Lower leg skin (tissue), 4 donors: ENCODE measurements around the gene ADGRF3. TPM values are rescaled to one million over a fixed set of nuclear protein-coding genes. Genes with fewer than 3 reads are reported as not detected.
A peak's percentile ranks its signal among the peaks of the same experiment; 100 is the strongest.

ENCODE experiments used
- DNase-seq, 2 donors: peaks; one replicate each; pipeline ENCODE4 v3.0.0-alpha.2; 2019; ENCODE audit warnings: low spot score in 2 of 2
- H3K4me3 ChIP-seq: fragments of 200-600 bp; sonication (generic); 2 replicates; pipeline ENCODE4 v1.5.1; 2017; ENCODE audit warnings: mild to moderate bottlenecking, low read depth; ENCODE audit not compliant: poor library complexity, severe bottlenecking
- POLR2A ChIP-seq, 2 donors: fragments of 450-650 bp; IDR thresholded peaks; one replicate each; pipeline ENCODE4 v1.6.1; 2016 to 2017; ENCODE audit warnings: antibody characterized with exemption in 2 of 2, mild to moderate bottlenecking in 1 of 2, moderate library complexity in 1 of 2
- WGBS, 2 donors: methylation state at CpG; one replicate each; pipeline ENCODE4 v1.1.5; 2018; 5-methylcytosine and 5-hydroxymethylcytosine counted together
- intact Hi-C: fragments of 100-400 bp; cut with DNase I; formaldehyde crosslinking; loops from one replicate; pipeline ENCODE4 v1.15.0; 2023; ENCODE audit warnings: low total_unique reads
- total RNA-seq, 4 donors: library from RNA; depleted of rRNA; stranded (reverse); fragments of >200 nt; gene quantifications; one replicate each; pipeline ENCODE4 v1.1.0, GENCODE V29; 2016
- TF ChIP-seq, protein P1 (sequence below), 3 donors: fragments of 450-650 bp; IDR thresholded peaks; one replicate each; pipeline ENCODE4 v1.5.1; 2016; ENCODE audit warnings: antibody characterized with exemption in 3 of 3, mild to moderate bottlenecking in 3 of 3, moderate library complexity in 2 of 3

The ADGRF3 gene
- total RNA-seq, 4 donors from 2014 or later: 0.05 to 0.25 (median 0.06) TPM; not detected in 1

DNA sequence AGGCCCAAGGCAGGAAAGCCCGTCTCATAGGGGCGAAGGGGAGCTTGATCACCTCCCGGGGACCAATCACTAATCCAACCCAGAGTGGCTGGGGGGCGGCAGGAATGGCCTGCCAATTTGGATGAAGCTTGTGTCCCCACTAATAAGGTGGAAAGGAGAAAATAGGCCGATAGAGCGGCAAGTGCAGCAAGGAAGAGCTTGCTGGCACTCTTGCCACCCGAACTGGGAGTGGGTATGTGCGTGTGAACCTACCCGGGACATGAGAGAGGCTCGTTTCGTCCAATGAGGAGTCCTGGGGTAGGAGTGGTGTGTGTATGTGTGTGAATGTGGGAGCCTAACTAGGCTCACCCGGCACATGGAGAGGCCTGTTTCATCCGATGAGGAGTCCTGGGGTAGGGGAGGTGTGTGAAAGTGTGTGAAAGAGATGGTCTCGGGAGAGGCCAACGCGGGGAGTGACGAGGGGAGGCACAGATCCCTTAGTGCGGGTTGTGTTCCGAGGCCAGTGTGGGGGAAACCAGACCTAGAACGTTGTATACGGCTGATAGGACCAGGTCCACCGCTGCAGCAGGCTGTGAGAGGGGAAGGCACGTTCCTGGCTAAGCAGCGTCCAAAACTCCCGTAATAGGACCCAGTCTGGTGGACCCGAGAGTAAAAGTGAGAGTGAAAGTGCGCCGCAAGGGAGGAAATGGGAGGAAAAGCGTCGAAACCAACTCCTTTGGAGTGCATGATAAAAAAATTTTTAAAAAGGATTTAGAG lies 47.8 kb downstream of the ADGRF3 start:
- peak; percentile 47 to 88 for DNase-seq
- TF ChIP-seq, protein P1, sequence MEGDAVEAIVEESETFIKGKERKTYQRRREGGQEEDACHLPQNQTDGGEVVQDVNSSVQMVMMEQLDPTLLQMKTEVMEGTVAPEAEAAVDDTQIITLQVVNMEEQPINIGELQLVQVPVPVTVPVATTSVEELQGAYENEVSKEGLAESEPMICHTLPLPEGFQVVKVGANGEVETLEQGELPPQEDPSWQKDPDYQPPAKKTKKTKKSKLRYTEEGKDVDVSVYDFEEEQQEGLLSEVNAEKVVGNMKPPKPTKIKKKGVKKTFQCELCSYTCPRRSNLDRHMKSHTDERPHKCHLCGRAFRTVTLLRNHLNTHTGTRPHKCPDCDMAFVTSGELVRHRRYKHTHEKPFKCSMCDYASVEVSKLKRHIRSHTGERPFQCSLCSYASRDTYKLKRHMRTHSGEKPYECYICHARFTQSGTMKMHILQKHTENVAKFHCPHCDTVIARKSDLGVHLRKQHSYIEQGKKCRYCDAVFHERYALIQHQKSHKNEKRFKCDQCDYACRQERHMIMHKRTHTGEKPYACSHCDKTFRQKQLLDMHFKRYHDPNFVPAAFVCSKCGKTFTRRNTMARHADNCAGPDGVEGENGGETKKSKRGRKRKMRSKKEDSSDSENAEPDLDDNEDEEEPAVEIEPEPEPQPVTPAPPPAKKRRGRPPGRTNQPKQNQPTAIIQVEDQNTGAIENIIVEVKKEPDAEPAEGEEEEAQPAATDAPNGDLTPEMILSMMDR (IDR thresholded peaks at IDR 0.05): no peak
- TF ChIP-seq POLR2A (IDR thresholded peaks at IDR 0.05): no peak
- 1 to 3% methylated on average over 30 of the region's 30 CpGs for WGBS, 2 donors
- peak overlapping the region; percentile 16 for H3K4me3 ChIP-seq
- intact Hi-C loops: no loop called here

DNA sequence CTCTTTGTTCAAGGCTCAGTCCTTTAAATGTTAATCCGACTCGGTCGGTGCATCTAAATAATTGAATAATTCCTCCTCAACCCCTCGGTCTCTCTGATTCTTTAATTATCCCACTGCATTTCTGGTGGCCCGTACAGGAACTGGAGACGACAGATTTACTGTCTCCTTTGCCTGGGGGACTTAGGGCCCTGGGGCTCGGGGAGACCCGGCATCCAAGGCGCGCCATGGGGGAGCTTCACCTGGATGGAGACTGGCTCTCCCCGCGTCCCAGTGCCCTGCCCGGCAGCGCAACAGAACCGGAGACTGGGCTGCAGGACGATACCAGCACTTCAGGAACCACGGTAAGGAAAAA lies 48.3 kb downstream of the ADGRF3 start:
- H3K4me3 ChIP-seq: no peak overlapping the region
- DNase-seq: no peak
- TF ChIP-seq POLR2A (IDR thresholded peaks at IDR 0.05): no peak
- TF ChIP-seq, protein P1 (IDR thresholded peaks at IDR 0.05): no peak
- intact Hi-C loops: no loop called here
- WGBS, 2 donors: 17 to 27% methylated on average over 17 of the region's 17 CpGs

DNA sequence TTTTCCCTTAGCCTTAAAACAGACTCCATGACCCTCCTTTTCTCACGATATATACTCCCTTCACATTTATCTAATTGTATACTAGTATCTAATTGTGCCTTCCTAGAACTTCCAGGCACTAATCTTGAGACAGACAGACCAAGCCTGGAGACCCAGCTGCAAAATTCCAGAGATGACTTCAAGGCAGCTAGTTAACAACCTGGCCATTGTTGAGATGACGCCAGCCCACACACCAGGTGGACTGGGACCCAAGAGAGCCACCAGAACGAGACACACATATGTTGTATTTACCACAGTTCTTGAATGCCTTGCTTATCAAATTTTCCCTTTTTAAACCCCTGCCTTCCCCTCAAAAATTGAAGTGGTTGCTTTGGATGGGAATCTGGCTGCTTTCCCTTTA lies 49.5 kb downstream of the ADGRF3 start:
- TF ChIP-seq POLR2A (IDR thresholded peaks at IDR 0.05): no peak
- TF ChIP-seq, protein P1 (IDR thresholded peaks at IDR 0.05): no peak
- intact Hi-C loops: no loop called here
- H3K4me3 ChIP-seq: no peak overlapping the region
- DNase-seq: no peak
- 87 to 96% methylated on average over 3 of the region's 3 CpGs for WGBS, 2 donors

DNA sequence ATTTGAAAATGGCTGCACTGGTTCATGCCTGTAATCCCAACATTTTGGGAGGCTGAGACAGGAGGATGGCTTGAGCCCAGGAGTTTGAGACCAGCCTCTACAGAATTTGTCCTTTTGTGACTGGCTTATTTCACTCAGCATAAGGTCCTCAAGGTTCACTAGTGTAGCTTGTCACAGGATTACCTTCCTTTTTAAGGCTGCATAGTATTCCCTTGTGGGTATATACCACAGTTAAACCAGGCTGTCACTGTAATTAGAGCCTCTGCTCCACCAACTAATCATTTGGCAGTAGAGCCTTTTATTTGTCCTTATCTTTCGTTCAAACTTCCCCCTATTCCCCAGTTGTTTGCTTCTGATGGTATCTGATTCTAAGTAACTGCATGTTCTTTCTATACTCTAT lies 51.1 kb downstream of the ADGRF3 start:
- 82 to 94% methylated on average over 1 of the region's 1 CpG for WGBS, 2 donors
- DNase-seq: no peak
- no peak overlapping the region for H3K4me3 ChIP-seq
- intact Hi-C loops: no loop called here
- TF ChIP-seq, protein P1 (IDR thresholded peaks at IDR 0.05): no peak
- no peak for TF ChIP-seq POLR2A (IDR thresholded peaks at IDR 0.05)

DNA sequence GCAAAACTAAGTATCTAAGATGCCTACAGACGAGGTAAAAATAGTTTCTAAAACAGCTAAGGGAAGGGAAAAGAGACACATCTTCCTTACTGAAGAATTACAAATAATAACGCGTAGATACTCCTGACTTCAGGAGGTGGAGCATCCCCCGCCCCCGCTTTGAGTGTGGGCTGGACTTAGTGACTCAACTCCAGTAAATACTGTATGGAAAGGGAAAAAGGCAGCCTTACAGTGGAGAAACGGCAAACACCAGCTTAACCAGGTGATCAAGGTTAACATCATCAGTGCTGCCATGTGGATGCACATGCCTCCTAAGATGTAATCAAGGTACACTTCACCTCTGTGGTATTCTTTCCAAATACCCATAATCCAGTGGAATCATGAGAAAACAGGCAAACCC lies 53.9 kb downstream of the ADGRF3 start:
- WGBS, 2 donors: 48 to 62% methylated on average over 6 of the region's 6 CpGs
- no peak for DNase-seq
- no peak overlapping the region for H3K4me3 ChIP-seq
- no peak for TF ChIP-seq POLR2A (IDR thresholded peaks at IDR 0.05)
- TF ChIP-seq, protein P1 (IDR thresholded peaks at IDR 0.05): no peak
- intact Hi-C loops: no loop called here

DNA sequence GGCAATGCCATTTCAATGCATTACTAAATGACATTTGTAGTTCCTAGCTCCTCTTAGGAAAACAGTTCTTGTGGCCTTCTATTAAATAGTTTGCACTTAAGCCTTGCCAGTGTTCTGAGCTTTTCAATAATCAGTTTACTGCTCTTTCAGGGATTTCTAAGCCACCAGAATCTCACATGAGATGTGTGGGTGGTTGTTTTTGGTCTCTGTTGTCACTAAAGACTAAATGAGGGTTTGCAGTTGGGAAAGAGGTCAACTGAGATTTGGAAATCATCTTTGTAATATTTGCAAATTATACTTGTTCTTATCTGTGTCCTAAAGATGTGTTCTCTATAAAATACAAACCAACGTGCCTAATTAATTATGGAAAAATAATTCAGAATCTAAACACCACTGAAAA lies 56.6 kb downstream of the ADGRF3 start:
- no peak for DNase-seq
- intact Hi-C loops: no loop called here
- no peak overlapping the region for H3K4me3 ChIP-seq
- no peak for TF ChIP-seq POLR2A (IDR thresholded peaks at IDR 0.05)
- TF ChIP-seq, protein P1 (IDR thresholded peaks at IDR 0.05): no peak
- 48 to 64% methylated on average over 1 of the region's 1 CpG for WGBS, 2 donors
